ENCODE data around the gene ARHGEF28.

ARHGEF28 gene

GRCh38 chr5:73751254-73751914 is 125.4 kb downstream of the ARHGEF28 start:
- H3K36me3 ChIP-seq, result peaks cover 5% of the 10 kb centered on the region; the same call in 1 of the 2 replicates
- H3K4me3 ChIP-seq (ENCODE audit: low read depth, low read length), result no peak overlapping the region
- no peaks in the 10 kb centered on the region for H3K9me3 ChIP-seq (ENCODE audit: severe bottlenecking)
- no peak overlapping the region for H3K27ac ChIP-seq
- TF ChIP-seq CTCF (IDR thresholded peaks at IDR 0.05; ENCODE audit: low read depth, low read length), result no peak
- DNase-seq, result no peak
- no peaks in the 10 kb centered on the region for H3K27me3 ChIP-seq (ENCODE audit: insufficient read depth, low read depth, severe bottlenecking)

- Histone ChIP-seq H3K27me3 (ENCODE audit: insufficient read depth, low read depth, severe bottlenecking) (no peaks in the 10 kb centered on the region), H3K36me3 (peaks cover 5% of the 10 kb centered on the region; the same call in 1 of the 2 replicates), H3K4me3 (ENCODE audit: low read depth, low read length) (no peak overlapping the region), H3K9me3 (ENCODE audit: severe bottlenecking) (no peaks in the 10 kb centered on the region), H3K27ac (no peak overlapping the region)
- DNase-seq, result no peak
- no peak for TF ChIP-seq CTCF (IDR thresholded peaks at IDR 0.05; ENCODE audit: low read depth, low read length)
These were observed 128.3 kb downstream of the ARHGEF28 start for GRCh38 chr5:73754254-73754653.

GRCh38 chr5:73757416-73757815 is 131.4 kb downstream of the ARHGEF28 start:
- H3K27me3 ChIP-seq (ENCODE audit: insufficient read depth, low read depth, severe bottlenecking), result no peaks in the 10 kb centered on the region
- TF ChIP-seq CTCF (IDR thresholded peaks at IDR 0.05; ENCODE audit: low read depth, low read length), result no peak
- H3K36me3 ChIP-seq, result peaks cover 5% of the 10 kb centered on the region; the same call in 1 of the 2 replicates
- no peak overlapping the region for H3K27ac ChIP-seq
- no peak overlapping the region for H3K4me3 ChIP-seq (ENCODE audit: low read depth, low read length)
- H3K9me3 ChIP-seq (ENCODE audit: severe bottlenecking), result no peaks in the 10 kb centered on the region
- DNase-seq, result no peak

GRCh38 chr5:73759771-73760170 is 133.8 kb downstream of the ARHGEF28 start:
- no peak for DNase-seq

GRCh38 chr5:73763300-73764032 is 137.5 kb downstream of the ARHGEF28 start:
- Histone ChIP-seq H3K9me3 (ENCODE audit: severe bottlenecking) (no peaks in the 10 kb centered on the region), H3K27ac (peak overlapping the region; percentile 49), H3K36me3 (no peaks in the 10 kb centered on the region), H3K4me3 (ENCODE audit: low read depth, low read length) (no peak overlapping the region), H3K27me3 (ENCODE audit: insufficient read depth, low read depth, severe bottlenecking) (no peaks in the 10 kb centered on the region)
- 0 out of 2 replicates have a peak, but pooled peaks have one; percentile 10 for TF ChIP-seq CTCF (IDR thresholded peaks at IDR 0.05; ENCODE audit: low read depth, low read length)
- peak; percentile 66 for DNase-seq

More at GRCh38 chr5:73759771-73760170, 133.8 kb downstream of the ARHGEF28 start:
- H3K27me3 ChIP-seq (ENCODE audit: insufficient read depth, low read depth, severe bottlenecking), result no peaks in the 10 kb centered on the region
- H3K4me3 ChIP-seq (ENCODE audit: low read depth, low read length), result no peak overlapping the region
- no peaks in the 10 kb centered on the region for H3K36me3 ChIP-seq
- no peak for TF ChIP-seq CTCF (IDR thresholded peaks at IDR 0.05; ENCODE audit: low read depth, low read length)
- no peak overlapping the region for H3K27ac ChIP-seq
- H3K9me3 ChIP-seq (ENCODE audit: severe bottlenecking), result no peaks in the 10 kb centered on the region
